ENCODE results near the gene ASB6.

The ASB6 gene

DNA sequence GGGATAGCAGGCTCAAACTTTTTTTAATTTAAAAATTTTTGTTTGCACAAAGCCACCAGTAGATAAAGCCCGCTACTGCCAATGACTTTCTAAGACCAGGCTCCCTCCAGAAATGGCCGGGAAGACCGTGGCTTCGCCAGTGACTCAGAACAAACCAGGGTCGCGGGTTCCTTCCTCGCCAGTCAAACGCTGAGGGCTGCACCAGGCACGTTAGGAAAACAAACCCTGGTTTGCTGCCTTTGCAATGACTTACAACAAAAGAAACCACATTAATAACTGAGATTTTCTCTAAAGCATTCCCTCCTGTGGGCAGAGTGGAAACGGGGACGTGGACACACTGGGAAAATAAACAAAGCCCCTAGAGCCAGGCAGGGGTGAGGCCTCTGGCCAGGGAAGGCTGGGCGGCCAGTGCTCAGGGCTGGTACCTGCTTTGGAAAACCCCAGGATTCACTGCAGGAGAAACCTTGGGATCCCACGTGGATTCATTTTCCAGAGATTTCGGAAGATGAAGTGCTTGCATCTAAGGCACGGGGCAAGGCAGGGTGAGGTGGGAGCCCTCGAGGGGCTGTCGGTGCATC lies 27.3 kb upstream of the ASB6 start:
- DNase-seq (ENCODE audit: low read depth): no peak
- no peak for TF ChIP-seq CTCF (IDR thresholded peaks at IDR 0.05; ENCODE audit: low read length, missing control alignments)
- H3K4me3 ChIP-seq (replicated peaks; ENCODE audit: low read depth, low read length): no peak overlapping the region

DNA sequence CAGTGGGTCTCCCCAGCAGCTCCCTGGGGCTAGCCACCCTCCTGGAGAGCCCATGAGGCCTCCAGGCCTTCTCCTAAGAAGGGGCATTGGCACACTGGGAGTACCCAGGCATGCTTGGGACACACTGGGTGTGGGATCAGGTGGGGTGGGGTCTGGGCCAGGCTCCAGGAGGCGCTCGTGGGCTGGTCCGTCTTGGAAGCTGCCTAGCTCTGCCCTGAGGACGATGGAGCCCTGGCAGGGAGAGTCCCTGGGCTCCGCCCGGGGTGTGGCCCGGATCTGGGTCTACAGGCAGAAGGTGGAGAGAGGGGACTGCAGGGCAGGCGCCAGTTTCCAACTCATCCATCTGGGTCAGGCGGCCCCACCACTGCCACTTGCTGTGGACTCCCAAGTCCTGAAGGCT lies 25.9 kb upstream of the ASB6 start:
- no peak for TF ChIP-seq CTCF (IDR thresholded peaks at IDR 0.05; ENCODE audit: low read length, missing control alignments)
- no peak overlapping the region for H3K4me3 ChIP-seq (replicated peaks; ENCODE audit: low read depth, low read length)

DNA sequence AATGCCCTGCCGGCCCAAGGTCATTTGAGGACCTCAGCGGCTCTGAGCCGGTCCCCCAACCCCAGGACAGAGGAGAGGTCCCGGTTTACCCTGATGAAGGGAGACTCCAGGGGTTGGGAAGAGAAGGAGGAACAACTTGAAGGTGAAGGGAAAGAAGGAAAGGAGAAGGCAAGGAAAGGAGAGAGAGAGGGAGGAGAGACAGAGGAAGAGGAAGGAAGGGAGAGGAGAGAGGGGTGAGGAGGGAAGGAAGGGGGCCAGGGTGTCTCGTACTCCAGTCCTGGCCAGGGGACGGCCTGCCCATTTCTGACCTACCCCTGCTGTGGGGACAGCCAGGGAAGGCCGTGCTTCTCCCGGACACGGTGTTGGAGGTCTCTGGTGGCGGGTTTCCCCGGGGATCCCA lies 25.4 kb upstream of the ASB6 start:
- H3K4me3 ChIP-seq (replicated peaks; ENCODE audit: low read depth, low read length): no peak overlapping the region
- TF ChIP-seq CTCF (IDR thresholded peaks at IDR 0.05; ENCODE audit: low read length, missing control alignments): no peak
- no peak for DNase-seq (ENCODE audit: low read depth)

More for the DNA sequence above, 25.9 kb upstream of the ASB6 start:
- no peak for DNase-seq (ENCODE audit: low read depth)

DNA sequence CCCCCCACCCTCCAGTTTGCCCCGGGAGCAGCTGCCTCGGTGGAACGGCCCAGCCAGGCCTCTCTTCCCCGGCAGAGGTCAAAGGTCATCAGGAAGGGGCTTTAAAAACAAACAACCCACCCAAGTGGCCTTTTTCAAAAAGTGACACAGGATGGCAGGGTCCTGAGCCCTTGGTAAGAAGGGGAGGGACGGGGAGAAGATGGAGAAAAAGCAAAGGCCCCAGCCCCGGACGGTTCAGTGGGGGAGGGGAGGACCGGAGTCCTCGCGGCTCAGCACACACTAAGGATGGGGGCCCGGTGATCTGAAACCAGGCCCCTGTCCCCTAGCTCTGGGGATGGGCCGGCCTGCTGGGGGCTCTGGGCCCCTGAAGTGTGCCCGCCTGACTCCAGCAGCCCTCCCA lies 24.6 kb upstream of the ASB6 start:
- no peak overlapping the region for H3K4me3 ChIP-seq (replicated peaks; ENCODE audit: low read depth, low read length)
- DNase-seq (ENCODE audit: low read depth): no peak
- no peak for TF ChIP-seq CTCF (IDR thresholded peaks at IDR 0.05; ENCODE audit: low read length, missing control alignments)

DNA sequence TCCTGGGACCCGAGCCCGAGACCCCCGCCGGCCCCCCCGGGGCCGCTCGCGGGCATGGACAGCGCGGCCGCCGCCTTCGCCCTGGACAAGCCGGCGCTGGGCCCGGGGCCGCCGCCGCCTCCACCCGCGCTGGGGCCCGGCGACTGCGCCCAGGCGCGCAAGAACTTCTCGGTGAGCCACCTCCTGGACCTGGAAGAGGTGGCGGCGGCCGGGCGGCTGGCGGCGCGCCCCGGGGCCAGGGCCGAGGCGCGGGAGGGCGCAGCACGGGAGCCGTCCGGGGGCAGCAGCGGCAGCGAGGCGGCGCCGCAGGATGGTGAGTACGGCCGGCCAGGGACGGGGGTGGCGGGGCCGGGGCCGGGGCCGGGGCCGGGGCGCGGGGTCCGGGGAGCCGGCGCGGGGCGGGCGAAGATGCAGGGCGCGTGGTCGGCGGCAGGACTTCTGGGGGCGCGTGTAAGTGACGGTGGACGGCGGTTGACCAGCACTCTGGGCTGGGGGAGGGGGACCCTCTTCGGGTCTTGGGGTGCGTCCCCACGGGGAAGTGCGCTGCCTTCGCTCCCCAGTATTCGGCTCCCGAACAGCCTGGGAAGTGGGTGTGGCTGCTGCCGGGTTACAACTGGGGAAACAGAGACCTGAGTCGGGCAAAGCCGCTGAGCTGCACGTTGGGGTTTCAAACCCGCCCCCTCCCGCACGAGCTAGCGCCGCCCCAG lies 24.0 kb upstream of the ASB6 start:
- TF ChIP-seq CTCF (IDR thresholded peaks at IDR 0.05; ENCODE audit: low read length, missing control alignments): no peak
- DNase-seq (ENCODE audit: low read depth): no peak
- H3K4me3 ChIP-seq (replicated peaks; ENCODE audit: low read depth, low read length): no peak overlapping the region

DNA sequence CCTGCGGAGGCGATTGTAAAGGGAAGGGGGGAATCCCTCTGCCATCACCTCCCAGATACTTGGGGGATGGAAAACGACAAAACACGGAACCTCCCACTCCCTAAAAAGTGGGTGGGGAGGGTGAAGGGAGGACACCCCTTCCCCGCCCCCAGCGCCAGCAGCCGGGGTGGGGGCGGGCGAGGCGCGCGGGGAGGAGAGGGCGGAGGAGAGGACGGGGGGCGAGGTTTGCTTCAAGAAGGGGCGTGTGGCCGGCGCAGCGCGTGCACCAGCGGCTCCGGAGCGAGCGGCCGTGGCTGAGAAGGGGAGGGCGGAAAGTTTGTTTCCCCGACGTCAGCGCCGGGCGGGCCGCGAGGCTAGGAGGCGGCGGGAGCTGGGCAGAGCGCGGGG lies 23.4 kb upstream of the ASB6 start, which contains the start of gene PRRX2:
PRRX2 (plus strand) TSS at position 259 of the 387 bp plus-strand sequence. CDS start 221 bp downstream, outside the sequence.
- DNase-seq (ENCODE audit: low read depth): no peak
- H3K4me3 ChIP-seq (replicated peaks; ENCODE audit: low read depth, low read length): no peak within 1 kb of the TSS
- no peak for TF ChIP-seq CTCF (IDR thresholded peaks at IDR 0.05; ENCODE audit: low read length, missing control alignments)
